Embryonic facial prominence (tissue), 1 donor: ENCODE data around the gene ITFG1.
"Not testable (repeated sequence)": the region's sequence is repeated elsewhere in the genome, so short reads cannot be mapped to it uniquely, and the experiment has no call there.

ENCODE experiments used
- DNase-seq: peaks from one replicate; pipeline ENCODE4 v3.0.0-alpha.2; 2016; ENCODE audit errors: extremely low spot score

The ITFG1 gene

GRCh38 chr16:47244206-47244605 is 216.7 kb downstream of the ITFG1 start:
- no peak for DNase-seq

- DNase-seq: no peak
Measured at GRCh38 chr16:47241061-47241460, 219.8 kb downstream of the ITFG1 start.

GRCh38 chr16:47236716-47237115 is 224.1 kb downstream of the ITFG1 start:
- no peak for DNase-seq

- DNase-seq: no peak
Measured at GRCh38 chr16:47230296-47230695, 230.6 kb downstream of the ITFG1 start.

- no peak for DNase-seq
Measured at GRCh38 chr16:47229053-47230050, 231.5 kb downstream of the ITFG1 start.

- no peak for DNase-seq
Measured at GRCh38 chr16:47228241-47228640, 232.6 kb downstream of the ITFG1 start.

GRCh38 chr16:47213761-47214440 is 247.0 kb downstream of the ITFG1 start:
- DNase-seq: no peak

- no peak for DNase-seq
Measured at GRCh38 chr16:47211218-47211617, 249.6 kb downstream of the ITFG1 start.

GRCh38 chr16:47204736-47205504 is 255.9 kb downstream of the ITFG1 start:
- no peak for DNase-seq

- not testable (repeated sequence) for DNase-seq
Measured at GRCh38 chr16:47203433-47203832, 257.4 kb downstream of the ITFG1 start.

- no peak for DNase-seq
Measured at GRCh38 chr16:47198180-47198575, 262.7 kb downstream of the ITFG1 start.

- no peak for DNase-seq
Measured at GRCh38 chr16:47197536-47198179, 263.2 kb downstream of the ITFG1 start.

GRCh38 chr16:47196457-47196856 is 264.4 kb downstream of the ITFG1 start:
- DNase-seq: no peak

- DNase-seq: no peak
Measured at GRCh38 chr16:47182318-47182717, 278.5 kb downstream of the ITFG1 start.

- not testable (repeated sequence) for DNase-seq
Measured at GRCh38 chr16:47181066-47181465, 279.8 kb downstream of the ITFG1 start.

- DNase-seq: no peak
Measured at GRCh38 chr16:47180073-47180472, 280.8 kb downstream of the ITFG1 start.

- no peak for DNase-seq
Measured at GRCh38 chr16:47175152-47175551, 285.7 kb downstream of the ITFG1 start.

GRCh38 chr16:47162670-47163420 is 298.0 kb downstream of the ITFG1 start:
- DNase-seq: no peak

- DNase-seq: no peak
Measured at GRCh38 chr16:47161464-47161863, 299.4 kb downstream of the ITFG1 start.

GRCh38 chr16:47160422-47160821 is 300.4 kb downstream of the ITFG1 start:
- DNase-seq: no peak

GRCh38 chr16:47158992-47159391 is 301.9 kb downstream of the ITFG1 start:
- no peak for DNase-seq
